ENCODE results near the gene TPCN2.

The TPCN2 gene

GRCh38 chr11:69004411-69005182, 44.1 kb upstream of the TPCN2 start:
- Histone ChIP-seq H3K79me1 (ENCODE audit: low read length) (no peaks in the 10 kb centered on the region), H4K8ac (ENCODE audit: low read depth, low read length) (no peak overlapping the region), H3K4me3 (ENCODE audit: low read length) (no peak overlapping the region), H3K27me3 (ENCODE audit: insufficient read depth, low read length, poor library complexity) (no peaks in the 10 kb centered on the region), H2BK120ac (ENCODE audit: low read depth, low read length) (no peak overlapping the region), H3K56ac (ENCODE audit: low read length) (no peak overlapping the region), H3K4me2 (ENCODE audit: low read length) (no peak overlapping the region), H3K36me3 (ENCODE audit: control insufficient read depth, insufficient read depth, low read length) (no peaks in the 10 kb centered on the region), H3K23ac (ENCODE audit: low read length) (no peak overlapping the region), H3K18ac (ENCODE audit: low read length) (no peak overlapping the region), H3K4ac (ENCODE audit: low read depth, low read length) (no peak overlapping the region), H4K5ac (ENCODE audit: low read length) (no peak overlapping the region), H2AK5ac (ENCODE audit: low read length) (no peak overlapping the region), H3K4me1 (ENCODE audit: control insufficient read depth, low read depth, low read length) (no peaks in the 10 kb centered on the region), H3K9ac (ENCODE audit: low read length) (no peak overlapping the region), H3K27ac (ENCODE audit: low read depth, low read length) (no peak overlapping the region), H2BK5ac (ENCODE audit: low read length) (no peak overlapping the region), H2BK15ac (replicated peaks; ENCODE audit: low read depth) (no peak overlapping the region), H3K79me2 (ENCODE audit: control insufficient read depth, insufficient read depth, low read length) (no peaks in the 10 kb centered on the region)
- no peak for DNase-seq
- no CpG with 5 or more reads among the region's 13 CpGs for WGBS (ENCODE audit: extremely low coverage, insufficient coverage, low lambda C conversion rate)

GRCh38 chr11:69005183-69005630, 43.5 kb upstream of the TPCN2 start:
- H3K4ac ChIP-seq (ENCODE audit: low read depth, low read length): no peak overlapping the region
- no peak overlapping the region for H3K18ac ChIP-seq (ENCODE audit: low read length)
- no peaks in the 10 kb centered on the region for H3K27me3 ChIP-seq (ENCODE audit: insufficient read depth, low read length, poor library complexity)
- no peaks in the 10 kb centered on the region for H3K79me1 ChIP-seq (ENCODE audit: low read length)
- DNase-seq: no peak
- no peak overlapping the region for H2AK5ac ChIP-seq (ENCODE audit: low read length)
- H3K27ac ChIP-seq (ENCODE audit: low read depth, low read length): no peak overlapping the region
- no peak overlapping the region for H3K4me2 ChIP-seq (ENCODE audit: low read length)
- H3K4me3 ChIP-seq (ENCODE audit: low read length): no peak overlapping the region
- H3K56ac ChIP-seq (ENCODE audit: low read length): no peak overlapping the region
- H2BK120ac ChIP-seq (ENCODE audit: low read depth, low read length): no peak overlapping the region
- WGBS (ENCODE audit: extremely low coverage, insufficient coverage, low lambda C conversion rate): no CpG with 5 or more reads among the region's 27 CpGs
- no peak overlapping the region for H2BK5ac ChIP-seq (ENCODE audit: low read length)
- H4K5ac ChIP-seq (ENCODE audit: low read length): no peak overlapping the region
- H3K23ac ChIP-seq (ENCODE audit: low read length): no peak overlapping the region
- no peaks in the 10 kb centered on the region for H3K79me2 ChIP-seq (ENCODE audit: control insufficient read depth, insufficient read depth, low read length)
- no peak overlapping the region for H2BK15ac ChIP-seq (replicated peaks; ENCODE audit: low read depth)
- H3K36me3 ChIP-seq (ENCODE audit: control insufficient read depth, insufficient read depth, low read length): no peaks in the 10 kb centered on the region
- H3K4me1 ChIP-seq (ENCODE audit: control insufficient read depth, low read depth, low read length): no peaks in the 10 kb centered on the region
- H4K8ac ChIP-seq (ENCODE audit: low read depth, low read length): no peak overlapping the region
- no peak overlapping the region for H3K9ac ChIP-seq (ENCODE audit: low read length)

- no peaks in the 10 kb centered on the region for H3K36me3 ChIP-seq (ENCODE audit: control insufficient read depth, insufficient read depth, low read length)
- no CpG with 5 or more reads among the region's 48 CpGs for WGBS (ENCODE audit: extremely low coverage, insufficient coverage, low lambda C conversion rate)
- H3K4ac ChIP-seq (ENCODE audit: low read depth, low read length): no peak overlapping the region
- no peak overlapping the region for H2AK5ac ChIP-seq (ENCODE audit: low read length)
- H3K4me1 ChIP-seq (ENCODE audit: control insufficient read depth, low read depth, low read length): peaks cover 2% of the 10 kb centered on the region
- no peak overlapping the region for H3K56ac ChIP-seq (ENCODE audit: low read length)
- H2BK120ac ChIP-seq (ENCODE audit: low read depth, low read length): no peak overlapping the region
- H4K8ac ChIP-seq (ENCODE audit: low read depth, low read length): no peak overlapping the region
- DNase-seq: no peak
- no peak overlapping the region for H3K4me2 ChIP-seq (ENCODE audit: low read length)
- H3K79me1 ChIP-seq (ENCODE audit: low read length): no peaks in the 10 kb centered on the region
- no peak overlapping the region for H3K23ac ChIP-seq (ENCODE audit: low read length)
- H3K4me3 ChIP-seq (ENCODE audit: low read length): no peak overlapping the region
- no peak overlapping the region for H2BK5ac ChIP-seq (ENCODE audit: low read length)
- H4K5ac ChIP-seq (ENCODE audit: low read length): no peak overlapping the region
- no peak overlapping the region for H2BK15ac ChIP-seq (replicated peaks; ENCODE audit: low read depth)
- H3K79me2 ChIP-seq (ENCODE audit: control insufficient read depth, insufficient read depth, low read length): no peaks in the 10 kb centered on the region
- no peak overlapping the region for H3K27ac ChIP-seq (ENCODE audit: low read depth, low read length)
- no peak overlapping the region for H3K18ac ChIP-seq (ENCODE audit: low read length)
- no peaks in the 10 kb centered on the region for H3K27me3 ChIP-seq (ENCODE audit: insufficient read depth, low read length, poor library complexity)
- no peak overlapping the region for H3K9ac ChIP-seq (ENCODE audit: low read length)
These were observed 42.9 kb upstream of the TPCN2 start for GRCh38 chr11:69005631-69006368.

GRCh38 chr11:69006816-69007215, 41.9 kb upstream of the TPCN2 start:
- H3K36me3 ChIP-seq (ENCODE audit: control insufficient read depth, insufficient read depth, low read length): no peaks in the 10 kb centered on the region
- no peak overlapping the region for H3K4ac ChIP-seq (ENCODE audit: low read depth, low read length)
- no peak for DNase-seq
- H2BK15ac ChIP-seq (replicated peaks; ENCODE audit: low read depth): no peak overlapping the region
- H4K5ac ChIP-seq (ENCODE audit: low read length): no peak overlapping the region
- no peak overlapping the region for H3K9ac ChIP-seq (ENCODE audit: low read length)
- H3K27ac ChIP-seq (ENCODE audit: low read depth, low read length): no peak overlapping the region
- no CpG with 5 or more reads among the region's 12 CpGs for WGBS (ENCODE audit: extremely low coverage, insufficient coverage, low lambda C conversion rate)
- no peak overlapping the region for H3K18ac ChIP-seq (ENCODE audit: low read length)
- H2AK5ac ChIP-seq (ENCODE audit: low read length): no peak overlapping the region
- H3K4me2 ChIP-seq (ENCODE audit: low read length): no peak overlapping the region
- H3K27me3 ChIP-seq (ENCODE audit: insufficient read depth, low read length, poor library complexity): no peaks in the 10 kb centered on the region
- H3K23ac ChIP-seq (ENCODE audit: low read length): no peak overlapping the region
- no peak overlapping the region for H3K56ac ChIP-seq (ENCODE audit: low read length)
- no peak overlapping the region for H2BK120ac ChIP-seq (ENCODE audit: low read depth, low read length)
- H3K4me3 ChIP-seq (ENCODE audit: low read length): no peak overlapping the region
- H4K8ac ChIP-seq (ENCODE audit: low read depth, low read length): no peak overlapping the region
- H3K79me2 ChIP-seq (ENCODE audit: control insufficient read depth, insufficient read depth, low read length): no peaks in the 10 kb centered on the region
- H3K79me1 ChIP-seq (ENCODE audit: low read length): no peaks in the 10 kb centered on the region
- H3K4me1 ChIP-seq (ENCODE audit: control insufficient read depth, low read depth, low read length): peaks cover 4% of the 10 kb centered on the region
- no peak overlapping the region for H2BK5ac ChIP-seq (ENCODE audit: low read length)

DNA sequence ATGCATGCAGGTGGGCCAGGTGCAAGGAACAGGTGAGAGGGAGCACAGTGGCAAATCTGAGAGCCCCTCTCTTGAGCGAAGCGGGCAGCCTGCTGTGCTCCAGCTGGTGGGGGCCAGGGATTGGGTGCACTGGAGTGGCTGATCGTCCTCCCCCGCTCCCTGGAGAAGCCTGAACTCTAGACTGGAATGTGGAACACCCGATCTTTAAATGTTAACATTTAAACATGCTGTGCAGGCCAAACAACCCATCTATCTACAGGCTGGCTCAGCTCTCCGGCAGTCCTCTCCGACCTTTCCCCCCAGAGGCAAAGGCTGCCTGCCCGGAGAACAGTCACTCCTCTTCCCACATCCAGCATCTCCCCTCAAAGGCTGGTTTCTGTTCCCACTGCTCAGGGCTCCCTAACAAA, 40.8 kb upstream of the TPCN2 start:
- Histone ChIP-seq H3K4me2 (ENCODE audit: low read length) (no peak overlapping the region), H3K18ac (ENCODE audit: low read length) (no peak overlapping the region), H2BK15ac (replicated peaks; ENCODE audit: low read depth) (no peak overlapping the region), H3K4me1 (ENCODE audit: control insufficient read depth, low read depth, low read length) (peaks cover 4% of the 10 kb centered on the region), H2AK5ac (ENCODE audit: low read length) (no peak overlapping the region), H3K79me1 (ENCODE audit: low read length) (no peaks in the 10 kb centered on the region), H3K79me2 (ENCODE audit: control insufficient read depth, insufficient read depth, low read length) (no peaks in the 10 kb centered on the region), H4K5ac (ENCODE audit: low read length) (no peak overlapping the region), H3K36me3 (ENCODE audit: control insufficient read depth, insufficient read depth, low read length) (no peaks in the 10 kb centered on the region), H3K56ac (ENCODE audit: low read length) (no peak overlapping the region), H3K4me3 (ENCODE audit: low read length) (no peak overlapping the region), H4K8ac (ENCODE audit: low read depth, low read length) (no peak overlapping the region), H3K9ac (ENCODE audit: low read length) (no peak overlapping the region), H3K27ac (ENCODE audit: low read depth, low read length) (no peak overlapping the region), H3K4ac (ENCODE audit: low read depth, low read length) (no peak overlapping the region), H3K27me3 (ENCODE audit: insufficient read depth, low read length, poor library complexity) (no peaks in the 10 kb centered on the region), H2BK5ac (ENCODE audit: low read length) (no peak overlapping the region), H3K23ac (ENCODE audit: low read length) (no peak overlapping the region), H2BK120ac (ENCODE audit: low read depth, low read length) (no peak overlapping the region)
- WGBS (ENCODE audit: extremely low coverage, insufficient coverage, low lambda C conversion rate): no CpG with 5 or more reads among the region's 8 CpGs
- no peak for DNase-seq

Data from mesendoderm (in vitro differentiated cells).